Right ventricle myocardium superior (tissue), 1 donor: ENCODE measurements around the gene LYZL1. TPM values are rescaled to one million over a fixed set of nuclear protein-coding genes. Genes with fewer than 3 reads are reported as not detected.
"Not testable (repeated sequence)": the region's sequence is repeated elsewhere in the genome, so short reads cannot be mapped to it uniquely, and the experiment has no call there.

Experiments
- ATAC-seq: fragments of 200-7000 bp; cut with Tn5 transposase; one replicate; pipeline ENCODE4 v1.9.1; 2020; ENCODE audit warnings: mild to moderate bottlenecking; ENCODE audit not compliant: poor library complexity
- DNase-seq: peaks from one replicate; pipeline ENCODE4 v3.0.0-alpha.2; 2020
- intact Hi-C: fragments of 100-400 bp; cut with DNase I; formaldehyde crosslinking; loops from one replicate; pipeline ENCODE4 v1.11.2; 2022
- total RNA-seq: library from RNA; stranded (reverse); fragmentation: NEBNext Ultra II Directional; extraction: Animal tissue kit (Norgen Biotek cat#: 25700); gene quantifications from one replicate; pipeline ENCODE4 v1.2.1, GENCODE V29; 2021
- donor health status: DM: no; HTN: yes; CAD: no; lungs with severe emphysema.

Gene LYZL1
- total RNA-seq, 1 donor from 2014 or later: not detected

- no peak for DNase-seq
- no peak for ATAC-seq
- intact Hi-C loops: no loop called here
Measured at GRCh38 chr10:29353305-29353704, 64.4 kb downstream of the LYZL1 start.

GRCh38 chr10:29353887-29354561 is 65.2 kb downstream of the LYZL1 start:
- ATAC-seq: no peak
- DNase-seq: no peak
- intact Hi-C loops: no loop called here

- ATAC-seq (no peak), DNase-seq (no peak)
- intact Hi-C loops: no loop called here
Measured at GRCh38 chr10:29355411-29355991, 66.6 kb downstream of the LYZL1 start.

- DNase-seq (no peak), ATAC-seq (no peak)
- intact Hi-C loops: no loop called here
Measured at GRCh38 chr10:29356931-29357330, 68.1 kb downstream of the LYZL1 start.

- intact Hi-C loops: no loop called here
- no peak for DNase-seq
- ATAC-seq: no peak
Measured at GRCh38 chr10:29358010-29358616, 69.2 kb downstream of the LYZL1 start.

- intact Hi-C loops, ATAC-seq: not testable (repeated sequence)
Measured at GRCh38 chr10:29360215-29360853, 71.5 kb downstream of the LYZL1 start.

More at GRCh38 chr10:29360215-29360853, 71.5 kb downstream of the LYZL1 start:
- DNase-seq: not testable (repeated sequence)
